ENCODE measurements around the gene OPN4. TPM values are rescaled to one million over a fixed set of nuclear protein-coding genes. Genes with fewer than 3 reads are reported as not detected.

OPN4 gene
- total RNA-seq, 2 experiments from 2014 or later: not detected

DNA sequence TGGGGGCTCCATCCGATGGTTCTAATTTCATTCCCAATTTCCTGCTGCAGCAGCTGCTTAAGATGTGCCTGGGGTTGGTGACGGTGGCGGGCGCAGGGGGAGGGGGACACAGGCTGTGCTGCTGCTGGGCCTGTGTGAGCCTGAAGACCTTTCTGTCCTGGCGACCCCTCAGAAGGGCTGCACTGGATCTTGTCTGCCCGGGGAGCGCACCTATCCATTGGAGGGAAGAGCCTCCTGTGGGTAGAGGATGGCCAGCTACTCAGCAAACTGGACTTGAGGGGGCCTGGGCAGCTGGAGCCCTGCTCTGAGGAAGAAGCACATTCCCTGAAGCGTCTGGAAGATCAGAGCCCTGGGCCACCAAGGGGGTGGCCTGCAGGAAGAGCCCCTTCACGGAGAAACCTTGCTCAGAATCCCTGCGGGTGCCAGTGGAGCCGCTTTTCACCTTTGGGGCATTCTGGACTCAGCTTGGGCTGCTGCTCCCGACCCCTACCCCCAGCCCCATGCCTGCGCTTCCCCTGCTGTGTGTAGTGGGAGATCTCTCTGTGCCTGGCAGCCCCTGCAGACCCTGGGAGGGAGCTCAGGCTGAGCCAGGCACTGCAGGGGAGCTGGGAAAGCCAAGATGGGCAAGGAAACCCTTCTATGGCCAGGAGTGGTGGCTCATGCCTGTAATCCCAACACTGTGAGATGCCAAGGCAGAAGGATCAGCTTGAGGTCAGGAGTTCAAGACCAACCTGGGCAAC, 31.7 kb downstream of the OPN4 start:
- Mint-ChIP-seq H3K4me3 (no peak overlapping the region), H3K27me3 (peaks cover 7% of the 10 kb centered on the region), H3K36me3 (no peaks in the 10 kb centered on the region), H3K9me3 (ENCODE audit: low read depth) (no peaks in the 10 kb centered on the region), H3K27ac (no peak overlapping the region), H3K4me1 (peaks cover 4% of the 10 kb centered on the region)
- DNase-seq (no peak), ATAC-seq (no peak)
- CTCF ChIA-PET: no interaction called here

GRCh38 chr10:86686972-86687371, 32.6 kb downstream of the OPN4 start:
- Mint-ChIP-seq H3K9me3 (ENCODE audit: low read depth) (no peaks in the 10 kb centered on the region), H3K27me3 (peaks cover 7% of the 10 kb centered on the region), H3K4me1 (peaks cover 4% of the 10 kb centered on the region), H3K4me3 (no peak overlapping the region), H3K27ac (no peak overlapping the region), H3K36me3 (no peaks in the 10 kb centered on the region)
- CTCF ChIA-PET: interaction anchor here (1.0 to 1.2 kb wide), 2 partner anchors 9 to 213 kb away, joined by 4 to 8 read pairs; no protein-coding TSS in a partner anchor
- ATAC-seq: no peak
- DNase-seq: no peak

DNA sequence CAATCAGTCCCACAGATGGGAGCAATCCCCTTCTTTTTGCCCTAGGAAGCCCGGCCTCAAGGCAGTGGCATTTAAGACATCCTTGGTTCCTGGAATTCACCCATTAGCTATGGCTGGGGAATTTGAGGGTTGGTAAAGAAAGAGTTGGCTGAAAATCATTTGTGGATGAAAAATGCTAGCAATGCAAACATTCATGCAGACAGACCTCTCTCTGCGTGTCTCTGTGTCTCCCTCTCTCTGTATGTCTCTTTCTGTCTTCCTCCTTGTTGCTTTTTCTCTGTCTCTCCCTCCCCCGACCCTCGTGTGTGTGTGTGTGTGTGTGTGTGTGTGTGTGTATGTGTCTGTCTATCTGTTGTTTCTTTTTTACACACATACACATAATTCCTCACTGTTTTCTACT, 33.4 kb downstream of the OPN4 start:
- no peak overlapping the region for H3K27ac Mint-ChIP-seq
- H3K27me3 Mint-ChIP-seq: peaks cover 7% of the 10 kb centered on the region
- DNase-seq (no peak), ATAC-seq (no peak)
- no peak overlapping the region for H3K4me3 Mint-ChIP-seq
- CTCF ChIA-PET: interaction anchor here (1.0 to 1.6 kb wide), 4 partner anchors 9 to 251 kb away, joined by 3 to 8 read pairs (median 4); no protein-coding TSS in a partner anchor
- H3K4me1 Mint-ChIP-seq: peaks cover 4% of the 10 kb centered on the region
- no peaks in the 10 kb centered on the region for H3K9me3 Mint-ChIP-seq (ENCODE audit: low read depth)
- no peaks in the 10 kb centered on the region for H3K36me3 Mint-ChIP-seq

DNA sequence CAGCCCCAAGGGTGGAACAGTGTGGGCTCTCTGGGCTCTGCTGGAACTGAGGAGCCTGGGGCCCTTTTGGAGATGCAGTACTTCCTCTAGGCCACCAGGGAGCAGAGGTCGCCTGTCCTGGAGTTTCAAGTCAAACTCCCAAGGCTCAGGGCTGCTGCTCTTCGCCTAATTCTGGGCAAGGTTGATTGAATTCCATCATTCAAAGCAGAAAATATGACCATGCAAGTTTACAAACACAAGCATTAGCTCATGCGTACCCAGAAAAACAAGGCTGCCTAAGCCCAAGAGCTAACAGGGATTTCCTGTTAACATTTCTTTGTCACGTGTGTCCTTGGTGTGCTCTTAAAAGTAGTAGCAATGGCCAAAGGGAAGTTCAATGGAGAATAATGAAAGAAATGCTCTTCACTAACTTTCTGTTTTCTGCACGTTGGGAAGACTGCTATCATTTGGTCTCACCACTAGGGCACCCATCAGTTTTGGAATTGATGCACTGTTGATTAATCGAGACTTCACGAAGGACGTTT, 34.1 kb downstream of the OPN4 start:
- no peak overlapping the region for H3K4me3 Mint-ChIP-seq
- H3K9me3 Mint-ChIP-seq (ENCODE audit: low read depth): no peaks in the 10 kb centered on the region
- DNase-seq: peak; percentile 67
- peak; percentile 91 for ATAC-seq
- H3K27me3 Mint-ChIP-seq: peaks cover 4% of the 10 kb centered on the region
- H3K36me3 Mint-ChIP-seq: no peaks in the 10 kb centered on the region
- H3K4me1 Mint-ChIP-seq: peaks cover 4% of the 10 kb centered on the region
- CTCF ChIA-PET: interaction anchor here (0.7 to 1.6 kb wide), 7 partner anchors 11 to 250 kb away, joined by 3 read pairs; no protein-coding TSS in a partner anchor
- no peak overlapping the region for H3K27ac Mint-ChIP-seq

DNA sequence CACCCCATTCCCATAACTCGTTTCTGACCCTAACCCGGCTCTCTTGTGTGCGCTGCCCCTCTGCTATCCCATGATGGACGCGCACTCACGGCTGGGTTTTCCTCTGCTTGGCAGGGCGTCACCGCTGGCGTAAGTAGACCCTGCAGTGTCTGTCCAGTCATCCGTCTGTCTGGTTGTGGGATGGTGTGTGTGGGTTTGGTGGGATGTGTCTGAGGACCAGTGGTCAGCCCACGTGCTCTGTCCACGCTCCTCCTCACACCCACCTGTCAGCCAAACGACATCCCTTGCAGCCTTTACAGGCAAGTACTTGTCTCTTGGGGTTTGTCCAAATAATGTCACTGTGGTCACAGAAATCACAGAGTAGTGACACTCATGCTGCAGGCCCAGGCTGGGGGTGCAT, 34.8 kb downstream of the OPN4 start:
- CTCF ChIA-PET: interaction anchor here (0.9 to 1.6 kb wide), 4 partner anchors 19 to 249 kb away, joined by 3 read pairs; no protein-coding TSS in a partner anchor
- peaks cover 4% of the 10 kb centered on the region for H3K27me3 Mint-ChIP-seq
- no peak for DNase-seq
- H3K36me3 Mint-ChIP-seq: no peaks in the 10 kb centered on the region
- H3K4me3 Mint-ChIP-seq: no peak overlapping the region
- peaks cover 4% of the 10 kb centered on the region for H3K4me1 Mint-ChIP-seq
- no peak overlapping the region for H3K27ac Mint-ChIP-seq
- ATAC-seq: no peak
- no peaks in the 10 kb centered on the region for H3K9me3 Mint-ChIP-seq (ENCODE audit: low read depth)

DNA sequence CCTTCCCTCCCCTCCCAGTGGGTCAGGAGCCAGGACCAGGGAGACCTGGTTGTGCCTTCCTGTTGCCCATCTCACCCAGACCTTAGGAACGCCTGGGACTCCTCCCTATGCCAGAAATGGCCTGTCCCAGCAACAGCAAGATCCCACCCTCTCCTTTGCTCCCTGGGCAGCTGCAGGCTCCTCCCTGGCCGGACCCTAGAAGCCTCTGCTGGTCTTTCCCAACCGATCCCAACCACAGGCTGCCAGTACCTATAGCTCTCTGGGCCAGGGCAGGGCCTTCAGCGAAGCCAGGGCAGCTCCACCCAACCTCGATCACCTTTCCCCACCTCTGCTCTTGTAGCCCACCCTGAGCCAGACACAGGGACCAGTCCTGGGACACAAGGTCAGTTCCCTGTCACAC, 35.9 kb downstream of the OPN4 start:
- H3K9me3 Mint-ChIP-seq (ENCODE audit: low read depth): no peaks in the 10 kb centered on the region
- H3K27ac Mint-ChIP-seq: no peak overlapping the region
- H3K36me3 Mint-ChIP-seq: no peaks in the 10 kb centered on the region
- ATAC-seq (no peak), DNase-seq (no peak)
- peaks cover 4% of the 10 kb centered on the region for H3K4me1 Mint-ChIP-seq
- H3K27me3 Mint-ChIP-seq: peaks cover 2% of the 10 kb centered on the region
- no peak overlapping the region for H3K4me3 Mint-ChIP-seq
- CTCF ChIA-PET: interaction anchor here (1.2 kb wide), 1 partner anchor 26 kb away, joined by 3 read pairs; no protein-coding TSS in a partner anchor

GRCh38 chr10:86690657-86691084, 36.3 kb downstream of the OPN4 start:
- no peaks in the 10 kb centered on the region for H3K9me3 Mint-ChIP-seq (ENCODE audit: low read depth)
- H3K27me3 Mint-ChIP-seq: no peaks in the 10 kb centered on the region
- no peak for DNase-seq
- H3K36me3 Mint-ChIP-seq: no peaks in the 10 kb centered on the region
- H3K4me3 Mint-ChIP-seq: no peak overlapping the region
- H3K4me1 Mint-ChIP-seq: peaks cover 4% of the 10 kb centered on the region
- no peak overlapping the region for H3K27ac Mint-ChIP-seq
- CTCF ChIA-PET: no interaction called here
- ATAC-seq: no peak

DNA sequence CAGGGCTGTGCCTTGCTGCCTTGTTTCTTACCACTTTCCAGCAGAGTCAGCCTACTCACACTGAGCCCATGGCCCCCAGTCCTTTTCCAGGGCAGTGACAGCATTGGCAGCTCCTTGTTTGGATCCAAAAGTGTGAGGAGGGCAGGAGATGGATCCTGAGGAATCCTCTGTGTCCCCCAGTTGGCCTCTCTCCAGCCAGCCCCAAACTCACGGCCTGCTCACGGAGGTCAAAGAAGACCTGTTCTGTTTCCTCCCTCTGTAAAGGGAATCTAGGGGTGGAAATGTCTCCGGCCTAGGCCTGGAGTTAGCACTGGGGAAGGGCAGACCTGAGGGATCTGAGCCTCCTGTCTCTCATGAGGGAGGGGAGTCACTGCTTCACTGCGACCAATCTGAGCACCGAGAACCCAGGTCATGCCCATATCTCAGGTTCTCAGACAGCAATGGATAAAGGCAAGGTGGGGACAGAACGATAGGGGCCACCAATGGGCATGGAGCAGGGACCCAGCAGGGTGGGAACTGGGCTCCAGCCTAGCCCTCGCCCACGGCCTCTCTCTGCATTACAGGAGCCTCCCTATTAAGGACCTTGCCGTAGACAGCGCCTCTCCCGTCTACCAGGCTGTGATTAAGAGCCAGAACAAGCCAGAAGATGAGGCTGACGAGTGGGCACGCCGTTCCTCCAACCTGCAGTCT, 37.1 kb downstream of the OPN4 start:
- CTCF ChIA-PET: interaction anchor here (0.7 kb wide), 1 partner anchor 208 kb away, joined by 3 read pairs; no protein-coding TSS in a partner anchor
- Mint-ChIP-seq H3K4me1 (peaks cover 4% of the 10 kb centered on the region), H3K4me3 (no peak overlapping the region), H3K27ac (no peak overlapping the region), H3K9me3 (ENCODE audit: low read depth) (no peaks in the 10 kb centered on the region), H3K27me3 (peaks cover 3% of the 10 kb centered on the region), H3K36me3 (no peaks in the 10 kb centered on the region)
- DNase-seq (no peak), ATAC-seq (no peak)

DNA sequence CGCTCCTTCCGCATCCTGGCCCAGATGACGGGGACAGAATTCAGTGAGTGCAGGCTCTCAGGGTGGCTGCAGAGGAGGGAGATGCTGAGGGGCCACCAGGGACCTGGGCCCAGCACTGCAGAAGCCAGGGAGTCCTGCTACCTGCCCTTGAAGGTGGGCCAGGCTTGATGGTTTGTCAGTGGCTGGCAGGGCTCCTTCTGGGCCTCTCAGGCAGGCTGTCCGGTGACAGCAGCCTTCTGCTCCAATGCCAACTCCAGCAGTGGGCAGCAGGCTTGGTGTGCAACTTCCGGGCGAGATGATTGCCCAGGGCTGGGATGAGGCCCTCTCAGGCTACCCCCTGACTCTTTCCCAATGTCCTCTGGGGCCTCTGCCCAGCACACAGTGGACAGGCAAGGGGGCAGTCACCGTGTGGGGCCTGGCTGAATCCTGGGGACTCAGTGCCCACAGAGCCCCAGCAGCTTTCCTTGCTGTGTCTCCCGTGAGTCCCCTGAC, 37.7 kb downstream of the OPN4 start:
- no peak for ATAC-seq
- Mint-ChIP-seq H3K27me3 (peaks cover 5% of the 10 kb centered on the region), H3K27ac (no peak overlapping the region), H3K9me3 (ENCODE audit: low read depth) (no peaks in the 10 kb centered on the region), H3K4me3 (no peak overlapping the region), H3K4me1 (peaks cover 4% of the 10 kb centered on the region), H3K36me3 (no peaks in the 10 kb centered on the region)
- DNase-seq: no peak
- CTCF ChIA-PET: interaction anchor here (0.7 kb wide), 1 partner anchor 208 kb away, joined by 3 read pairs; no protein-coding TSS in a partner anchor

DNA sequence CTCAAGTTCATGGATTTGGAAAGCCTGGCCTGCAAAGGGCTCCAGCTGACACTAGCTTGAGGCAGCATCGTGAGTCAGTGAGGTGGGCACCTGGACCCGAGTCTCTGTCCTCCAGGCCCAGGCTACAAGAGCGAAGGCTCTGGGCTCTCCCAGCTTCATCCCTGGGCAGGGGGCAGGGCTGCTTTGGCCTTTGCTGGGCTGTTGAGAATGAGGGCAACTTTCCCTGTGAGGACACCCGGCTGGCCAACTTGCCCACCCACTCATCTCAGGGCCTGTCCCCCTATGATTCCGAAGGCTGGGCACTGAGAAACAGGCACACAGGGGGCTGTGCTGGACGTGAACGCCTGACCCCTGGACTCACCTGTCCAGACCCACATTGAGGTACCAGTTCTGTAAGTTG, 38.3 kb downstream of the OPN4 start:
- peaks cover 4% of the 10 kb centered on the region for H3K4me1 Mint-ChIP-seq

DNA sequence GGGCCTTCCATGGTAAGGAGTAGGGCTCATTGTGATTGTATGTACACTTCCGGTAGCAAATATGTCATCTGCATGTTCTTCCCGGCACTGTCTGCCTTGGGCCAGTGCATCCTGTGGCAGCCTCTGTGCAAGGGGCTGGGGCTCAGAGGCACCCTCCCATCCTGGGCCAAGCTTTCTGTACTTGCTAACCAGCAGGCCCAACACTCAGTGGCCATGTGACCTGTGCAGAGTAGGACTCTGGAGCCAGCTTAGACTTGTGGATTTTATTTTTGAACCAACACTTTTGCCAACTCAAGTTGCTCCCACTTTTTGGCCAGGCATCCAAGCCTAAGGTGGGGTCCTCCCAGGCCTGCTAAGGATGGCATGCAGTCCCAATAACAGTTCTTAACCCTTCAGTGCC, 38.9 kb downstream of the OPN4 start:
- DNase-seq (no peak), ATAC-seq (no peak)
- Mint-ChIP-seq H3K27ac (no peak overlapping the region), H3K9me3 (ENCODE audit: low read depth) (no peaks in the 10 kb centered on the region), H3K4me3 (no peak overlapping the region), H3K4me1 (peaks cover 4% of the 10 kb centered on the region), H3K36me3 (no peaks in the 10 kb centered on the region), H3K27me3 (peaks cover 5% of the 10 kb centered on the region)
- CTCF ChIA-PET: interaction anchor here (1.0 to 1.9 kb wide), 6 partner anchors 14 to 206 kb away, joined by 3 to 12 read pairs (median 4); no protein-coding TSS in a partner anchor

More for the DNA sequence above, 38.3 kb downstream of the OPN4 start:
- CTCF ChIA-PET: interaction anchor here (0.7 to 1.9 kb wide), 4 partner anchors 20 to 207 kb away, joined by 3 to 5 read pairs (median 4); no protein-coding TSS in a partner anchor
- peaks cover 5% of the 10 kb centered on the region for H3K27me3 Mint-ChIP-seq
- no peaks in the 10 kb centered on the region for H3K9me3 Mint-ChIP-seq (ENCODE audit: low read depth)
- ATAC-seq: no peak
- no peak for DNase-seq
- H3K4me3 Mint-ChIP-seq: no peak overlapping the region
- no peak overlapping the region for H3K27ac Mint-ChIP-seq
- no peaks in the 10 kb centered on the region for H3K36me3 Mint-ChIP-seq

DNA sequence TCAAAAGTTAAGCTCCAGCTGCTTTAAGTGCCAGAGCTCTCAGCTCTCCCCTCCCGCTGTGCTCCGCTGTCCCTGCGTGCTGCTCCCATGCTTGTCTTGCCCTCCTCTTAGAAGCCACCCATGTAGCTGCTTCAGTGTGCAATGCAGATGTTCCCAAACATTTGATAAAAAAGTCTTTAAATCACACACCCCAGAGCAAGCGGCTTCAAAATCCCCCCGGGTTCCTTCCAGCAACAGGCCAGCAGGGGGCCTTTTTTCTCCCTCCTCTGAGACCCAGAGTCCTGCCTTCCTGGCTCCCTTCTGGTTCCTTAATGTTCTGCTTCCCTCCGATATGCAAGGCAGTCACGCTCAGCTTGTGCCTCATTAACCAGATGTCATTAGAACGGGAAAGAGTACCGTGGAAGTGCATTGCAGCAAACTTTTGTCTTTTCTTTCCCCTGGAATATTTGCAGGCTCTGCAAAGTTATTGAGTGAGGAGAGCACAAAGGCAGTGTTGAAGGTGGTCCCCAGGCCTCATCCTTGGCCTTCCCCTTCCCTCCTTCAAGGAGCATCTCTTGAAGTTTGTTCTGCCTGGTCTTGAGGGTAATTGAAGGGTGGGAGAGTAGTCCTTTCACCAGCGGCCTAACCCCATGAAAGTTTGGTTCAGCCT, 39.5 kb downstream of the OPN4 start:
- H3K4me1 Mint-ChIP-seq: peaks cover 2% of the 10 kb centered on the region
- CTCF ChIA-PET: interaction anchor here (1.0 to 1.9 kb wide), 8 partner anchors 14 to 252 kb away, joined by 3 to 12 read pairs (median 4); no protein-coding TSS in a partner anchor
- DNase-seq: peak; percentile 56
- peaks cover 5% of the 10 kb centered on the region for H3K27me3 Mint-ChIP-seq
- ATAC-seq: peak; percentile 68
- no peaks in the 10 kb centered on the region for H3K9me3 Mint-ChIP-seq (ENCODE audit: low read depth)
- H3K36me3 Mint-ChIP-seq: no peaks in the 10 kb centered on the region
- no peak overlapping the region for H3K4me3 Mint-ChIP-seq
- no peak overlapping the region for H3K27ac Mint-ChIP-seq

All from activated CD8-positive, alpha-beta memory T cell treated with anti-CD3 and anti-CD28 coated beads, Interleukin-2, amount 10 ng/mL, durations not matched to agents 7 days and 5 days (primary cell).